GM23338 (cell line): ENCODE results near the gene SGCD. TPM values are rescaled to one million over a fixed set of nuclear protein-coding genes. Genes with fewer than 3 reads are reported as not detected.

Experiments
- ATAC-seq: fragments of 200-7000 bp; cut with Tn5 transposase; 3 replicates; pipeline ENCODE4 v1.9.1; 2020
- DNase-seq: peaks from one replicate; pipeline ENCODE4 v3.0.0-alpha.2; 2015; ENCODE audit warnings: low spot score
- H2AFZ ChIP-seq: fragments of 200-600 bp; sonication (generic); 2 replicates; pipeline ENCODE4 v1.8.0; 2016; ENCODE audit warnings: antibody characterized with exemption, mild to moderate bottlenecking, moderate library complexity
- H3F3A ChIP-seq: fragments of 200-600 bp; sonication (generic); replicated peaks from 2 replicates; pipeline ENCODE4 v1.8.0; 2017; ENCODE audit warnings: antibody characterized with exemption, mixed run types, low read depth
- H3K27ac ChIP-seq: fragments of 200-600 bp; sonication (generic); 2 replicates; pipeline ENCODE4 v1.6.1; 2016; ENCODE audit warnings: low read depth
- H3K27me3 ChIP-seq: fragments of 200-600 bp; sonication (generic); 2 replicates; pipeline ENCODE4 v1.8.0; 2016; ENCODE audit warnings: mild to moderate bottlenecking, mixed run types, moderate library complexity; ENCODE audit not compliant: insufficient read depth
- H3K36me3 ChIP-seq: fragments of 200-600 bp; sonication (generic); 2 replicates; pipeline ENCODE4 v1.8.0; 2016; ENCODE audit warnings: mild to moderate bottlenecking; ENCODE audit not compliant: insufficient read depth
- H3K4me1 ChIP-seq: fragments of 200-600 bp; sonication (generic); 2 replicates; pipeline ENCODE4 v1.8.0; 2016; ENCODE audit warnings: mild to moderate bottlenecking, moderate library complexity; ENCODE audit not compliant: insufficient read depth
- H3K4me2 ChIP-seq: fragments of 200-600 bp; sonication (generic); 2 replicates; pipeline ENCODE4 v1.7.1; 2017; ENCODE audit warnings: mixed run types
- H3K4me3 ChIP-seq: fragments of 200-600 bp; sonication (generic); 2 replicates; pipeline ENCODE4 v1.6.1; 2016; ENCODE audit warnings: mixed run types
- H3K79me2 ChIP-seq: fragments of 200-600 bp; sonication (generic); replicated peaks from 2 replicates; pipeline ENCODE4 v1.8.0; 2017; ENCODE audit warnings: mild to moderate bottlenecking; ENCODE audit not compliant: insufficient read depth
- H3K9me2 ChIP-seq: fragments of 200-600 bp; sonication (generic); 2 replicates; pipeline ENCODE4 v1.8.0; 2017; ENCODE audit not compliant: insufficient read depth
- H4K20me1 ChIP-seq: fragments of 200-600 bp; sonication (generic); replicated peaks from 2 replicates; pipeline ENCODE4 v1.8.0; 2017; ENCODE audit warnings: mild to moderate bottlenecking; ENCODE audit not compliant: insufficient read depth
- H3K27ac Mint-ChIP-seq: 2 replicates; pipeline ENCODE4 v1.8.0; 2020; ENCODE audit warnings: inconsistent platforms, mild to moderate bottlenecking, moderate library complexity, mixed read lengths
- H3K27me3 Mint-ChIP-seq: 3 replicates; pipeline ENCODE4 v1.8.0; 2022; ENCODE audit warnings: low read depth, mild to moderate bottlenecking, moderate library complexity, mixed read lengths, inconsistent platforms; ENCODE audit not compliant: insufficient read depth, poor library complexity
- H3K36me3 Mint-ChIP-seq: 3 replicates; pipeline ENCODE4 v1.8.0; 2021; ENCODE audit warnings: low read depth, mild to moderate bottlenecking, inconsistent platforms, moderate library complexity, mixed read lengths
- H3K4me1 Mint-ChIP-seq: 3 replicates; pipeline ENCODE4 v1.8.0; 2020; ENCODE audit warnings: mild to moderate bottlenecking, inconsistent platforms, mixed read lengths
- H3K4me3 Mint-ChIP-seq: 3 replicates; pipeline ENCODE4 v1.8.0; 2021; ENCODE audit warnings: moderate library complexity, mild to moderate bottlenecking, inconsistent platforms, mixed read lengths
- H3K9me3 Mint-ChIP-seq: 3 replicates; pipeline ENCODE4 v1.8.0; 2020; ENCODE audit warnings: moderate library complexity, mild to moderate bottlenecking, inconsistent platforms, mixed read lengths
- CREB1 ChIP-seq: fragments of 250-450 bp; sonication (Bioruptor Pico); IDR thresholded peaks from 2 replicates; pipeline ENCODE4 v1.5.0; 2020; ENCODE audit warnings: low read depth, mild to moderate bottlenecking, moderate library complexity
- CTCF ChIP-seq, 2 experiments: fragments of 200-600 bp in 1 of 2; sonication (generic) in 1 of 2; conservative IDR thresholded peaks; 2 replicates each; pipeline versions ENCODE4 v1.5.1 to v1.6.1; 2016 to 2017; ENCODE audit warnings: antibody characterized with exemption in 2 of 2, low read depth in 2 of 2, mild to moderate bottlenecking in 2 of 2, moderate library complexity in 1 of 2
- ETS1 ChIP-seq: IDR thresholded peaks from 2 replicates; pipeline ENCODE4 v1.6.1; 2016; ENCODE audit warnings: antibody characterized with exemption
- EZH2phosphoT487 ChIP-seq: fragments of 200-600 bp; sonication (generic); IDR thresholded peaks from one replicate; pipeline ENCODE4 v1.8.1; 2018; ENCODE audit warnings: antibody characterized with exemption; ENCODE audit not compliant: unreplicated experiment
- JUNB ChIP-seq: IDR thresholded peaks from one replicate; pipeline ENCODE4 v1.6.1; 2016; ENCODE audit warnings: antibody characterized with exemption; ENCODE audit not compliant: unreplicated experiment
- NANOG ChIP-seq: IDR thresholded peaks from 2 replicates; pipeline ENCODE4 v1.6.1; 2016; ENCODE audit warnings: antibody characterized with exemption, borderline replicate concordance
- POLR2AphosphoS5 ChIP-seq: IDR thresholded peaks from 2 replicates; pipeline ENCODE4 v1.6.1; 2016; ENCODE audit warnings: antibody characterized with exemption, low read depth
- STAT1 ChIP-seq: IDR thresholded peaks from one replicate; pipeline ENCODE4 v1.6.1; 2016; ENCODE audit warnings: antibody characterized with exemption; ENCODE audit not compliant: unreplicated experiment
- ZNF331 ChIP-seq: fragments of 250-450 bp; sonication (Bioruptor Pico); IDR thresholded peaks from 2 replicates; pipeline ENCODE4 v1.5.0; 2020; ENCODE audit warnings: low read depth, mild to moderate bottlenecking, moderate library complexity
- polyA plus RNA-seq: library from polyadenylated mRNA; unstranded; fragments of >200 nt; fragmentation: Nextera tagmentation; extraction: Ambion mirVana; gene quantifications from 2 replicates; pipeline ENCODE4 v1.2.1, GENCODE V29; 2016
- total RNA-seq: library from RNA; depleted of rRNA; stranded (reverse); fragments of >200 nt; shearing (Covaris generic); gene quantifications from 2 replicates; pipeline ENCODE4 v1.2.3, GENCODE V29; 2014
- TF ChIP-seq, protein P1 (sequence below): fragments of 250-450 bp; sonication (Bioruptor Pico); IDR thresholded peaks from 2 replicates; pipeline ENCODE4 v1.5.0; 2020; ENCODE audit warnings: mild to moderate bottlenecking, moderate library complexity

SGCD gene
- total and polyA plus RNA-seq, 2 experiments from 2014 or later: 0.03 to 0.05 TPM

DNA sequence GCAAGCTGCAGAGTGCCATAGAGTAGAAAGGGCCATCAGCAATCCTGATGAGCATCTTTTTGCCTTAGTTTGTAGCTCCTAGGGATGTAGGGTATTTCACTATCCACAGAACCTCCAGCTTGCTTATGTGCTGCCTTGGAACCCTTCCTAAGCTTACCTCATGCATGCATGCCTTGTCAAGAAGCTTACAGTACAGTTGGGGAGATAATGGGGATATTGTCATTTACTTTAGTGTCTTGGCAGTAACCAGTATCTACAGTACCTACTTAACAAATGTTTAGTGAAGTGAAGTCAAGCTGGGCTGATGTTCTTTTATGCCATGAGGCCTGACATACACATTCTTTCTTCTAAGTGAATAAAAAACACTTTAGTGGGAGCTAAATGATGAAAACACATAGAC, 358.5 kb downstream of the SGCD start (continued):
- TF ChIP-seq CREB1 (CRISPR knock-in tag) (no peak), NANOG (no peak), ZNF331 (CRISPR knock-in tag) (no peak), CTCF (conservative IDR thresholded peaks at IDR 0.05; ENCODE audit: low read depth in 2 of 2) (no peak)

GRCh38 chr5:156686380-156686779, 359.4 kb downstream of the SGCD start:
- Mint-ChIP-seq H3K36me3 (no peaks in the 10 kb centered on the region), H3K27ac (no peak overlapping the region), H3K9me3 (no peaks in the 10 kb centered on the region), H3K4me1 (peaks cover 22% of the 10 kb centered on the region), H3K27me3 (no peaks in the 10 kb centered on the region), H3K4me3 (no peak overlapping the region)
- no peaks in the 10 kb centered on the region for H4K20me1 ChIP-seq
- H3K9me2 ChIP-seq: peaks cover 8% of the 10 kb centered on the region; the same call in 1 of the 2 replicates
- peaks cover 16% of the 10 kb centered on the region for H3K4me1 ChIP-seq
- H3K27me3 ChIP-seq: no peaks in the 10 kb centered on the region
- H3F3A ChIP-seq: no peaks in the 10 kb centered on the region
- H3K36me3 ChIP-seq: no peaks in the 10 kb centered on the region
- H3K4me3 ChIP-seq: no peak overlapping the region
- no peak for ATAC-seq
- no peak overlapping the region for H3K4me2 ChIP-seq
- 0 out of 2 replicates have a peak overlapping the region, but pooled peaks have one; percentile 74 for H2AFZ ChIP-seq
- H3K27ac ChIP-seq: no peak overlapping the region
- DNase-seq: no peak
- no peaks in the 10 kb centered on the region for H3K79me2 ChIP-seq
- TF ChIP-seq STAT1 (no peak), CTCF (conservative IDR thresholded peaks at IDR 0.05; ENCODE audit: low read depth in 2 of 2) (no peak), POLR2AphosphoS5 (no peak), NANOG (no peak), EZH2phosphoT487 (no peak), ETS1 (no peak), ZNF331 (CRISPR knock-in tag) (no peak), JUNB (no peak)
- TF ChIP-seq, protein P1, sequence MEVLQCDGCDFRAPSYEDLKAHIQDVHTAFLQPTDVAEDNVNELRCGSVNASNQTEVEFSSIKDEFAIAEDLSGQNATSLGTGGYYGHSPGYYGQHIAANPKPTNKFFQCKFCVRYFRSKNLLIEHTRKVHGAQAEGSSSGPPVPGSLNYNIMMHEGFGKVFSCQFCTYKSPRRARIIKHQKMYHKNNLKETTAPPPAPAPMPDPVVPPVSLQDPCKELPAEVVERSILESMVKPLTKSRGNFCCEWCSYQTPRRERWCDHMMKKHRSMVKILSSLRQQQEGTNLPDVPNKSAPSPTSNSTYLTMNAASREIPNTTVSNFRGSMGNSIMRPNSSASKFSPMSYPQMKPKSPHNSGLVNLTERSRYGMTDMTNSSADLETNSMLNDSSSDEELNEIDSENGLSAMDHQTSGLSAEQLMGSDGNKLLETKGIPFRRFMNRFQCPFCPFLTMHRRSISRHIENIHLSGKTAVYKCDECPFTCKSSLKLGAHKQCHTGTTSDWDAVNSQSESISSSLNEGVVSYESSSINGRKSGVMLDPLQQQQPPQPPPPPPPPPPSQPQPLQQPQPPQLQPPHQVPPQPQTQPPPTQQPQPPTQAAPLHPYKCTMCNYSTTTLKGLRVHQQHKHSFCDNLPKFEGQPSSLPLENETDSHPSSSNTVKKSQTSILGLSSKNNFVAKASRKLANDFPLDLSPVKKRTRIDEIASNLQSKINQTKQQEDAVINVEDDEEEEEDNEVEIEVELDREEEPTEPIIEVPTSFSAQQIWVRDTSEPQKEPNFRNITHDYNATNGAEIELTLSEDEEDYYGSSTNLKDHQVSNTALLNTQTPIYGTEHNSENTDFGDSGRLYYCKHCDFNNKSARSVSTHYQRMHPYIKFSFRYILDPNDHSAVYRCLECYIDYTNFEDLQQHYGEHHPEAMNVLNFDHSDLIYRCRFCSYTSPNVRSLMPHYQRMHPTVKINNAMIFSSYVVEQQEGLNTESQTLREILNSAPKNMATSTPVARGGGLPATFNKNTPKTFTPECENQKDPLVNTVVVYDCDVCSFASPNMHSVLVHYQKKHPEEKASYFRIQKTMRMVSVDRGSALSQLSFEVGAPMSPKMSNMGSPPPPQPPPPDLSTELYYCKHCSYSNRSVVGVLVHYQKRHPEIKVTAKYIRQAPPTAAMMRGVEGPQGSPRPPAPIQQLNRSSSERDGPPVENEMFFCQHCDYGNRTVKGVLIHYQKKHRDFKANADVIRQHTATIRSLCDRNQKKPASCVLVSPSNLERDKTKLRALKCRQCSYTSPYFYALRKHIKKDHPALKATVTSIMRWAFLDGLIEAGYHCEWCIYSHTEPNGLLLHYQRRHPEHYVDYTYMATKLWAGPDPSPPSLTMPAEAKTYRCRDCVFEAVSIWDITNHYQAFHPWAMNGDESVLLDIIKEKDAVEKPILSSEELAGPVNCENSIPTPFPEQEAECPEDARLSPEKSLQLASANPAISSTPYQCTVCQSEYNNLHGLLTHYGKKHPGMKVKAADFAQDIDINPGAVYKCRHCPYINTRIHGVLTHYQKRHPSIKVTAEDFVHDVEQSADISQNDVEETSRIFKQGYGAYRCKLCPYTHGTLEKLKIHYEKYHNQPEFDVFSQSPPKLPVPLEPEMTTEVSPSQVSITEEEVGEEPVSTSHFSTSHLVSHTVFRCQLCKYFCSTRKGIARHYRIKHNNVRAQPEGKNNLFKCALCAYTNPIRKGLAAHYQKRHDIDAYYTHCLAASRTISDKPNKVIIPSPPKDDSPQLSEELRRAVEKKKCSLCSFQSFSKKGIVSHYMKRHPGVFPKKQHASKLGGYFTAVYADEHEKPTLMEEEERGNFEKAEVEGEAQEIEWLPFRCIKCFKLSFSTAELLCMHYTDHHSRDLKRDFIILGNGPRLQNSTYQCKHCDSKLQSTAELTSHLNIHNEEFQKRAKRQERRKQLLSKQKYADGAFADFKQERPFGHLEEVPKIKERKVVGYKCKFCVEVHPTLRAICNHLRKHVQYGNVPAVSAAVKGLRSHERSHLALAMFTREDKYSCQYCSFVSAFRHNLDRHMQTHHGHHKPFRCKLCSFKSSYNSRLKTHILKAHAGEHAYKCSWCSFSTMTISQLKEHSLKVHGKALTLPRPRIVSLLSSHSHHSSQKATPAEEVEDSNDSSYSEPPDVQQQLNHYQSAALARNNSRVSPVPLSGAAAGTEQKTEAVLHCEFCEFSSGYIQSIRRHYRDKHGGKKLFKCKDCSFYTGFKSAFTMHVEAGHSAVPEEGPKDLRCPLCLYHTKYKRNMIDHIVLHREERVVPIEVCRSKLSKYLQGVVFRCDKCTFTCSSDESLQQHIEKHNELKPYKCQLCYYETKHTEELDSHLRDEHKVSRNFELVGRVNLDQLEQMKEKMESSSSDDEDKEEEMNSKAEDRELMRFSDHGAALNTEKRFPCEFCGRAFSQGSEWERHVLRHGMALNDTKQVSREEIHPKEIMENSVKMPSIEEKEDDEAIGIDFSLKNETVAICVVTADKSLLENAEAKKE (CRISPR knock-in tag): no peak
